Activated CD4-positive, alpha-beta T cell treated with anti-CD3 and anti-CD28 coated beads, Interleukin-2, amount 50 U/mL, for 1 hour (primary cell): ENCODE measurements around the gene UPB1.
"Not testable (repeated sequence)": the region's sequence is repeated elsewhere in the genome, so short reads cannot be mapped to it uniquely, and the experiment has no call there.

ENCODE experiments used
- DNase-seq: peaks from one replicate; pipeline ENCODE4 v3.0.0-alpha.2; 2020

The UPB1 gene

DNA sequence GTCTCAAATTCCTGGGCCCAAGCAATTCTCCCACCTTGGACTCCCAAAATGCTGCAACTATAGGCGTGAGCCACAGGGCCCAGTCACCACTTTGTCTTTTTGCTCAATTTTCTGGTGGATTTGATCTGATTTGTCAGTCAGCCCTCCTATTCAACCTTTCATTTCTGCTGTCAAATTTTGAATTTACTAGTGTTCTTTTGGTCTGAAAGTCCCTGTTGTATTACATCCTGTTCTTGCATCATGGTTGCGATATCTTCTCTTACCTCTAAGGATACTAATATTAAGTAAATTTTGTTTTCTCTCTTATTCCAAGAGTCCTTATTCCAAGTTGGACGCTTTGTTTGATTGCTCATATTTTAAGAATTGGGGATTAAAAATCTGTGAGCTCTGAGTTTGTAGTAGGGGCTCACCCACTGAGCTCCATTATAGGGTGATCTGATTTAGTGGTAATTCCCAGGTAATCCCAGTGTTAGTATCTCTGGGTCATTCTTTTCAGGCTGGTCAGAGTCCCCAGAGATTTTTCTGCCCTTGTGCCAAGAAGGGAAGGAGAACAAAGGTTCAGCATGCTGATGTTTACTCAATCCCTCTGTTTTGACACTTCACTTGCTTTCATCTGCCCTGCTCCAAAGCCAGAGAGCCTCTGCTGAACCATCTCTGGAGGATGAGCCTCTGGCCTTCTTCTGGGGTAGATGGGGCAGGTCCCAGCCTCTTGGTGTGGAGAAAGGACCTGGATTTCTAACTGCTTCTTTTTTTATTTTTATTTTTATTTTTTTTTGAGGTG, 10.0 kb downstream of the UPB1 start:
- no peak for DNase-seq

DNA sequence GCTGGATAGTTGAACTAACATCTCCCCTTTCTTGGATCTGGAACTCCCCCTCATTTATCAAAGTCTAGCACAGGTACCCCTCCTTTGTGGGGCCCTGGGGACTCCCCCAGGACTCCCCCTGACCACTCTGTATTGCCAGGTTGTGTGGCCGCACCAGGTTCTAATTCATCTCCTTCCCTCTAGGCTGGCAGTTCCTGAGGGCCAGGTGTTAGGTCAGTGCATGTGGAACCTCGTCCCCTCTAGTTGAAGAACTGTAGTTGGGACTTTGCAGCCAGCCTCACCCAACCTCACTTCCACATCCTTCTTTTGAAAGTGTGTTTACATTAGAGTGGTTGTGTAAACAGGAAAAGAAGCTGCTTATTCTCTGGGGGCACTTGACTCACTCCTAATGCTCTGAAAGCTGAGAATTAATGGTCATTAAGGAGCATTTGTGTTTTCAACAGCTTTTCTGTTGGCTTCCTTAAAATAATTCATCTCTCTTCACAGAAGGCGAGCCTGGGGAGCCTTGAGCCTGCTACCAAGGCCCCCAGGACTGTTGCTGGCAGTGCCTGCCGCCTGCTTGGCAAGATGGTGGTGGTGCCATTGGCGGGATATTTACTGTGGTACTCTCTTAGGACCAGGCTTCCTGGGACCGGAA, 11.8 kb downstream of the UPB1 start:
- no peak for DNase-seq

DNA sequence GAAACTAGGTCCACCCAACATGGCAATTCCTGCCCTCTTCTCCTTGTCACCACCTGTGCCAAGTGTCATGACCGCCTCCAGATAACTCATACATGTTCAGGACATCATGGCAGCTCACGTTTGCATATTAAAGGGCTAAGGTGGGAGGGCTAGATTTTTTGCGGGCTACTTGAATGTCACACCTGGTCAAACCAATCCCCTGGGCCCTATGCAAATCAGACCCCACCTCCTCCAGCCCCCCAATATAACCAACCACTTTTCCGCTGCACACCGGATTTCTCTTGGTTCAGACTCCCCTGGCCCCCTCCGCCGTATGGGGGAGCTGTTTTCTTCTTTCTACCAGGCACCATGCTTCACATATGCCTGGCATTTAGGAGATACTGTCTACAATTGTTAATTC, 12.6 kb downstream of the UPB1 start:
- no peak for DNase-seq

DNA sequence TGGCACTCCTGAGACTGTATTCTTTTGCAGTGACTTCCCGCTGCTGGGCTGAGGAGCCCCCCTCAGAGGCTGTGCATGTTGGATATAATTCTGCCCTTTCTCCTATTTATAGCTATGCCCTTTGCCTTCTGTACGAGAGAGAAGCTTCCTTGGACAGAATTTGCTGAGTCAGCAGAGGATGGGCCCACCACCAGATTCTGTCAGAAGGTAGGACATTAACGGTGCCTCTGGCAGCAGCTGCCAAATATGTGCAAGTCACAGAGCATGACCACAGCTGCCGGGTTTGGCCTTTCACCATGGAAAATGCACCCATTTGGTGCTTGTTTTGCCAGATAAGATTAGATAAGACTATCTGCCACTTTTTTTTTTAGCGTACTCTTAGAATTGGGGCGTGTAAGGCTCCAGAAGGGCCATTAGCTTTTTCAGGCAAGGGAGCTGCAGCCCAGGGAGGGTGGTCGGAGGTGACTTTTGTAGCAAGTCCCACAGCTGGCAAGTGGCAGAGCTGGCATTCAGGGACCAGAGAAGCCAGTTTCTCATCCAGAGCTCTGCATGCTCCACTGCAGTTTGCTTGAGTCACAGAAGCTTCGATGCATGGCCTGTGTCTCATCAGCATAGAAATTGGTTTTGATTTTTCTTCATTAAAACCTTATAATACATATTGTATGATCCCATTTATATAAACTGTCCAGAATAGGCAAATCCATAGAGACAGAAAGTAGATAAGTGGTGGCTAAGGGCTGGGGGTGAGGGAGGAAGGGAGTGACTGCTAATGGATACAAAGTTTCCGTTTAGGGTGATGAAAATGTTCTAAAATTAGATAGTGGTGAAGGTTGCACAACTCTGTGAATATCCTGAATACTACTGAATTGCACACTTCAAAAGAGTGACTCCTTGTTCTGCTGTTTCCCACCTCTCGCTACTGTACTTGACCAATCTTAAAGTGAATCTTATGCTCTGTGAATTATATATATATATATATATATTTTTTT, 15.8 kb downstream of the UPB1 start:
- no peak for DNase-seq

DNA sequence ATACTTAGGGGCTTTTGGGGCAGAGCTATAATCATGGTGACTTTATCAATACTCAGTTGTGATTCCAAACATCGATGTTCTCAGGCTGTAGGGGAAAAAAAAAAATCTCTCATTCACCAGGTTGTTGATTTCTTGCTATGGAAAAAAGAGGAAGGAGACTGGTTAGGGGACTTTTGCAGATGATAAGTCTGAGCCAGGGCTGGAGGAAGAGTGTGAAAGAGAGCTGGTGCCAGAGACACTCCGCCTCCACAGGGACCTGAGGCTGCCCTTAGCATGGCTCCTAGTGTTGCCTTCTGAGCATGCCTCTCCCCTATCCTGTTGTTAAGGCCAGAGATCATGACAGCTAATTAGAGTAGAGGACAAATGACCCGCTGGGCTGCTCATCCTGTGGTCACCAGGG, 16.9 kb downstream of the UPB1 start:
- DNase-seq = no peak

DNA sequence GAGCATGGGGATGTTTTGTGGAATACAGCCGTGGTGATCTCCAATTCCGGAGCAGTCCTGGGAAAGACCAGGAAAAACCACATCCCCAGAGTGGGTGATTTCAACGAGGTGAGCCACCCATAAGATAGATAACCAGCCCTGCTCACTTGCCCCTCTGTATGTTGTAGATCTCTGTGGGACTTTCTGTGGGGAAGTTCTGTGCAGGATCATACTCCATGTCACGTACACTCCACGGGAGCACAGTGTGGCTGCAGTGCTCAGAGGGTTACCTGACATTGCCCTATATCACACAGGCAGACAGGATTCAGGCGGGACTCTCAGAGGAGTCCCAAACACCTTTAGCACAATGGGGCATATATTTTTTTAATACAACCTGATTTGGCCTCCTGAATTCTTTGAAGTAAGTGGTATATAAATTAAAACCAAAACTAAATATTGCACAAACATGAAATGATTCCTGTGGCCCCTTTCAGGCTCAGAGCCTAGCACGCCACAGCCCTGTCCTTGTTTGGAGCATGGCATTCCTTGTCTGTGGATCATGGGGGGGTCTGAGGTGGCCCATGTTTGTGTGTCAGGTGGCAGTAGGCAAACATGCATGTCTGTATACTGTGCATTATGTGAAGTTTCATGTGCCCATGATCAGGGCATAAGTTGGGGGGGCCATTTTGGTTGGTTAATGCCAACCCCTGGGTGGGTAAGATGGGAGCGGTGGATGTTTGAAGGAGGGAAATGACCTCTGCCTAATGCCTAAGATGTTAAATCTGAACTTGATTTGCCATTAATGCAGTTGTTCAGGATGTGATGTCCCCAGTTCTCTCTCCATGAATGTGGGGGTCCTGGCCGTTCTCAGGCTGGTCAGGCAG, 18.5 kb downstream of the UPB1 start:
- DNase-seq = no peak

DNA sequence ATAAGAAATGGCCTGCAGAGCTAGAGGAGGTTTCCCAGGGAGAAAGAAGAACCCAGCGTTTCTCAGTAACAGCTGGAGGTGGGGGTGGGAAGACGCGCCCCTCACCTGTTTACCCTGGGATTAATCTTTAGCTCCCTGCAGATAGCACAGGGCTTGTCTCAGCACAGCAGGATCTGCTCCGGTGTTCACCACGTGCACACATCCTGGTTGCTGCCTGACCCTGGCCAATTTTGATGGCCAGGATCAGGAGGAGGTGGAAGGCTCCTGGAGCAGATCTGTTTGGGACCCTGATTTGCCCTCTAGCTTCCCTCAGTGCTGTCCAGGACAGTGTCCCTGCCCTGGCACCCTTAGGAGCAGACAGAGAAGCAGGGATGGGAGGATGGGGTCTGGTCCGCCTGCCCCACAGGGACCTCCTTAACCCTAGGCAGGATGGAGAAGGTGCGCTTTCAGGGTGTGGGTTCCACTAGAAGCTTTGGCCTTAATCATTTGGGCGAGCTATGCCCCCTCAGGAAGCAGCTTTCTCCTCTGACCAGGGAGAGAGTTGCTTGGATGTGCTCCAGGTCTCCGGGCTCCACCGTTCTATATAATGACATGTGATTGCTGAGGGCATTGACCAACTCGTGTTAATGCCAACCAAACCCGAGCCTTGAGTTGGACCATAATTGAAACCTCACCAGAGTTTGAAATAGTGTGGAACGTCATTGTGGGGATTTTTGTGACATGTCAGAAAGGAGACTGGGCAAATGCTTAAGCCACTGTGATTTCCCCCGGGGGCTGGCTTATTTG, 19.3 kb downstream of the UPB1 start:
- no peak for DNase-seq

DNA sequence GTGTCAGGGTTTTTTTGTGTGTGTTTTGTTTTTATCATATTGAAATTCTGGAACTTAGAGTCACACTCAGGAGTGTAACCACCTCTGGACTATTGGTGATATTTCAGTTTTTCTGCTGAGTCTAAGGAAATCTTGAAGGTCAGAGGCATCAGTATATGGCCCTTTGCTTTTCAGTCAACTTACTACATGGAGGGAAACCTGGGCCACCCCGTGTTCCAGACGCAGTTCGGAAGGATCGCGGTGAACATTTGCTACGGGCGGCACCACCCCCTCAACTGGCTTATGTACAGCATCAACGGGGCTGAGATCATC, 19.9 kb downstream of the UPB1 start:
- no peak for DNase-seq

DNA sequence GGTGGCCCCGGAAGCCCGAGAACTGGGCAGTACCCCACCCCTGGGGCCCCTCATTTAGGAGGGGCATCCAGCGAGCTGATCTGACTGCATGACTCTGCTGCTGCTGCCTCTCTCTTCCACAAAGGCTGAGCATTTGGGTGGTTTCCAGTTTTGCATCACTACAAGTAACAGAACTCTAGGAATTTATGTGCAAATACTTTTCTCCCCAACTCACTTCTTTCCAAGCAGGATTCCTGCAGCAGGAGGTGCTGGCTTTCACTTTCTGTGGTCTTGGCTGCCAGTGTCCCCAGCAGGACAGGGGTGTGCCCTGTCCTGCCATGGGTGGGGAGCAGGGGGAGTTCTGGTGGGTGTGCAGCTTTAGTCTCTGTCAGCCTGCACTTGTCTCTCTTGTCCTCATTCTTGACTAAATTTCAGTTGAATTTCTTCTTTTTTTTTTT, 21.2 kb downstream of the UPB1 start:
- no peak for DNase-seq

DNA sequence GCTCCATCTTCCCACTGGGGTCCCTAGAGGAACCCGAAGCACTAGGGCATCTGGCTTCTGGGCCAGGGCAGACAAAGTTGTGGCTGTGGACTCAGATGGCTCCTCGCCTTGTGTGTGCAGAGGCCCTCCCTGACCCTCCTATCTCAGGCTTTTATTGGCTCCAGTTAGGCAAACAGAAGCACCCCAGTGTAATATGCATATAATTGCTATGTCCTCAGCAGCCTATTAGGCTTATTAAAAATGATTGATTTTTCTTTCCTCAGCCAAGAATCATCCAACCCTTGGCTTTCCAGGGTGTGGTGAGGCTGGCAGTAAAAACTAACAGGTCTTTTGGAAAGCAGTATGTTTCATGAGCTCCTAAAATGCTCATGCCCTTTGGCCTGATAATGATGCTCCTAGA, 22.3 kb downstream of the UPB1 start:
- DNase-seq = no peak

DNA sequence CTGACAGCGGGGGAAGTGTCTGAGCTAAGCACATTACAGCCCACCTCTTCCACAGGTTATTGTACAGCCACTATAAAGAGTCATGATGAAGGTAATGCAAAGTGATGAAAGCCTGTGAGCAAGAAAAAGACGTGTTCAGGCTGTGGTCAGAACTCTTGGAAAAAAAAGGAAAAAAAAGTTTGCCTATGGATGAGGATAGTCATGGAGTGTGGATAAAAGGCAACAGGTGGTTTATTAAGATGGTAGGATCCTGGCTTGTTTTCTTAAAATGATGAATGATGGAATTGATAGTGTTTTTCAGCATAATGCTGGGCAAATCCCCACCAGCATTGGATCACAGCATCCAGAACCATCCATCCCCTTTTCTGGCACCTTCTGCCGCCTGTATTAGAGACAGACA, 23.1 kb downstream of the UPB1 start:
- DNase-seq = no peak

DNA sequence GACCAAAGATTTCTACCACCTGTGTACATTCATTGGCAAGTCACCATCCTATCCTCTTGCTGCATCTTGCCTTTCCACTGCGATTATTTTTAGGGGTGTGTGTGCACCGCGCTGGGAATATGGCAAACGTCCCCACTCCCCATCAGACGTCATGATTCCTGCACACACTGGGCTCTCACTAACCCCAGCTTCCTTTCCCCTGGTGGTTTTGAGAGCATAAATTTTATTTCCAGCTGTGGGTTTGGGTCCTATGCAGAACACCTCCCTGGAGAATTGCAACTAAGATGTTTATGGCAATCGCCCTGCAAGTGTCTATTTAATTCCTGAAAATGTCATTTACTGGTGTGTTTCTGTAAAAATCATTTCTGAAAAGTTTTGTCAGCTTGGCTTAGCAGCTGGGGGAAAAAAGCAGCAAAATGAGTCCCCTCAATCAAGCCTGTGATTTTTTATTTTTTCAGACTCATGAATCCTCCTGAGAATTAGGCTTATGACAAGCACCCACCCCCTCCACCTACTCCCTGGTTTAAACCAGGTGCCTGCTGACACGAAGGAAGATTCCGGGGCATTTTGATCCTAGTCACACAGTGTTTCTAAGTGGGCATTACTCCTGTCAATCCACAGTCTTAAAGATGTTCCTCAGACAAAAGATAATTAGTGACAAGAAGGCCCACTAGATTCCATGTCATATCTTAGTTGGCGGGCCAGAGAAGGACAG, 23.8 kb downstream of the UPB1 start:
- DNase-seq = no peak

DNA sequence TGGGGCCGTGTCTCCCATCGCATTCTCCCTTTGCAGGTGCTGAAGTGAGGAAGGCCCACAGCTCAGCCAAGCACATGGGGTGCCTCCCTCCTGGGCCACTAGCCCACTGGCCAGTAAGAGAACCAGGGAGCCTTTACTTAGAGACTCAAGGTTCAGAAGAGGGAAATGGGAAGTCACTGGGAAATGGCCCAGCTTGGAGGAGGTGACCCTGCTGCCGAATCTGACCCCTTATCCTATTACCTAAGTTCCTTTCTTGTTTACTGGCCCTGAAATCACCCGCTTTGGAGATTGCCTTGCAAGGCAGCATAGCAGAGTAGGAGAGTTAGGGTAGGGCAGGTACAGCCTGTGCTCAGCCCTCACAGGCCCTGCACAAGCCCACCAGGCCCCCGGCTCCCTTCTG, 24.4 kb downstream of the UPB1 start:
- DNase-seq = no peak

DNA sequence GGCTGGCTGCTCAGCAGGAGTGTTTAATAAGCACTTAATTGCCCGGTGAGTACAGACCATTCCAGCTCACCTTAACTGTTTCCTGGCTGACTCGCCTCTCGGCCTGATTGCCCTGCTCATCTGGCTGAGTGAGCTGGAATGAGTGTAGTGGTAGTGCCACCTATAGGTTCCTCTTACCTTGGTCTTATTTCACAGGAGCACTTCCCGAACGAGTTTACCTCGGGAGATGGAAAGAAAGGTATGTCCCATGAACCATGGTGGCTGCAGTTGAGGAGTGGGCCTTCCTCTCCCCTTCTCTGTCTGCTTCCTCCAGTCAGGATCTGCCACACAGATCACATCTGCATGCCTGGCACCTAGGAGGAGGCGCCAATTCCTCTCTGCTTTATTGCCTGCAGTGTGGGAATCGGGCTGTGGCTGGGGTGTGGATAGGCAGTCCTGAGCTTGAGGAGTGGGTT, 26.7 kb downstream of the UPB1 start:
- peak; percentile 8 for DNase-seq

DNA sequence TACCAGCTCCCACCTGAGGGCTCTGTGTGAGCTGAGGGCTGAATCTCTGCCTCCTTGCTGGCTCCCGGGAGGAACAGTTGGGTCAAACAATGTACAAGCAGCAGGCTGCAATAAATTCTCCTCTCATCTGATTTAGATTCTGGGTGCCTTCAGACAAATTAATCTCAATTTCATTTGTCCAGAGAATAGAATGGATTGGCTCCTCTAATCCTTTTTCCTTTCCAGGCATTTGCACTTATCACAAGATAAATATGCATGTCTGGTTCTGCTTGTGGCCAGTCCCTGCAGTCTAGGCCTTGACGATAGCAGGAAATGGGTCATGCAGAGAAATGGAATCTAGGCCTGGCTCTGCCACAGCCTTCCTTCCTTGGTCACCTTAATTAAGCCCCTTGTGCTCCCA, 28.7 kb downstream of the UPB1 start:
- DNase-seq = no peak

DNA sequence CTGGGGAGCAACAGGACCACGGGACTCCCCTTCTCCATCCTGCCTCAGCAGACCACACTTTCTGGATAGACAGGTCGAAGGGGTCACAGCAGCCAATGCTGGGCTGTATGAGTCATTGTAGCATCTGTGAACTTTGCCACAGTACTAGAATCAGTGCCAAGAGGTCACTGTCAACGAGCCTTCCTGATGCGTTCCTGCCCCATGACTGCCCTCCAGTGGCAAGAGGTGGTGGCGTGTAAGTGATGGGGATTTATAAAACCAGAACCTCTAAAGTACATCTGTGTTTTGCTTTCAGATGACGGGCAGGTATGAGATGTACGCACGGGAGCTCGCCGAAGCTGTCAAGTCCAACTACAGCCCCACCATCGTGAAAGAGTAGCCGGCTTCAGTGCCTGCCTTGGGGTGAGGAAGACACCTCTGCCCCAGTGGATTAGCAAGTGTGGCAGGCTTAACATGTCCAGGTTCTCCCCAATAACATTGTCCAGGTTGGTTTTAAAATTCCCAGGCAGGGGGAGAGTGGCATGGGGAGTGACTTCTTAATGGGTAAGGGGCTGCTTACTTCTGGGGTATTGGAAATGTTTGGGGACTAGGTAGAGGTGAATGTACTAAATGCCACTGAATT, 30.4 kb downstream of the UPB1 start:
- DNase-seq = peak; percentile 76

DNA sequence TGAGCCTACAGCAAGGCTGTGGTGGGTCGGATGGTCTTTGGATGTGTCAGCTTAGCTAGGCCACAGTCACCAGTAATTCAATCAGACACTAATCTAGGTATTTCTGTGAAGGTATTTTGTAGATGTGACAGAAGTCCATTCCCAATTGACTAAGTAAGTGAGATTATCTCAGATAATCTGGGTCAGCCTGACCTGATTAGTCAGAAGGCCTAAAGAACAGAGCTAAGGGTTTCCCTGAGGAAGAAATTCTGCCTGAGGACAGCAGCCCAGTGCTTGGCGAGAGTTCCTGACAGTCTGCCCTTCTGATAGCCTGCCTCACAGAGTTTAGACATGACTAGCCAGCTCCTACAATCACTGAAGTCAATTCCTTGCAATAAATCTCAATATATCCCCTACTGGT, 31.1 kb downstream of the UPB1 start:
- DNase-seq = no peak

DNA sequence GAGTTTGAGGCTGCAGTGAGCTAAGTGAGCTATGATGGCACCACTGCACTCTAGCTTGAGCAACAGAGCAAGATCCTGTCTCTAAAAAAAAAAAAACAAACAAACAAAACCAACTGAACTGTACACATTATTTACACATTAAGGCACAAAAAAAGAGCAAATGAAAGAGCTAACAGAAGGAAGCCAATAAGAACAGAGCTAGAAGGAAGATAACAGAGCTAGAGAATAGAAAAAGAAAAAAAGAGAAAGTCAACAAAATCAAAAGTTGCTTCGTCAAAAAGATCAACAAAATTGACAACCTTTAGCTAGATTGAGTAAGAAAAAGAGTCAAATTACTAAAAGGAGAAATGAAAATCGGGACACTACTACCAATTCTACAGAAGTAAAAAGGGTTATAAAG, 34.8 kb downstream of the UPB1 start:
- DNase-seq = no peak

DNA sequence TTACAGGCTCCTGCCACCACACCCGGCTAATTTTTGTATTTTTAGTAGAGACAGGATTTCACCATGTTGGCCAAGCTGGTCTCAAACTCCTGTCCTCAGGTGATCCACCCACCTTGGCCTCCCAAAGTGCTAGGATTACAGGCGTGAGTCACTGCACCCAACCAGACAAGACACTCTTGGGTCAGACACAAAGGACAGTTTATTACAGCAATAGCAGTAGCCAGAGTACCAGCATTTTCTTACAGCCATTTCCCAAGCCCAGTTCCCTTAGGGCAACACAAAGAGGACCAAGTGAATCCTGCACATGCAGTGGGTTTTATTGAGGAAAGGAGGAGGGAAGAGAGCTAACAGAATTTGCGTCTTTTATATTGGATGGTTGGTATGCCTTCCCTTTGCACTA, 35.8 kb downstream of the UPB1 start:
- not testable (repeated sequence) for DNase-seq

DNA sequence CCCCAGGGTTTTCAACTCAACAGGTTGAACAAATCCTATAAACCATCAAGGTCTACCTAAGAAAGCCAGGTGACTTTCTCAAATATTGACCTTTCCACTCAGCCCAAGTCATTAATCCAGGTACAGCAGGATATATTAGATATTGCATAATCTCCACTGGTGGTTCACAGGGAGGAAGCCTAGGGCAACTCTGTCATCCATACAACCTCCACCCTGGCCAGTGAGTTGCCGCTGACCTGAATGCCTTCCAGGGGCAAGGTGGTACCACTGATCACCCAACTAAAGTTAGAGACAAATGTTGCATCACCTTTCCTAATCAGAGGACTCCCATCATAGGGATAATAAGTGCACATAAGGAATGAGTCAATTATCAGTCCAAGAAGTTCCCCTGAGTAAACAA, 36.9 kb downstream of the UPB1 start:
- no peak for DNase-seq

DNA sequence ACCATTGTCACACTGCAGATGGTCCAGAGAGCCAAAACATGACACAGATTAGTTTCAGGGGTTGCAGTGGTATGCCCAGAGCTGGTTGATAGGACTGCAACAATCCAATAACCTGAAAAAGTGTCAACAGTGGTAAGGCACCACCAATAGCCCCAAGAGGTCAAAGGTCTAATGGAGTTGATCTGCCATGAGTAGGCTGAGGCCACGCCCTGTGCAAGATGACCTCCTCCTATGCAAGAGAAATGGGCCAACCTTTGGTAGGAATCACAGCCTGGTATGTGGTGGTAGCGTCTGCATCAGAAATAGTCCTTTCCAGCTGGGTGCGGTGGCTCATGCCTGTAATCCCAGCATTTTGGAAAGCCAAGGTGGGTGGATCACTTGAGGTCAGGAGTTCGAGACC, 40.2 kb downstream of the UPB1 start:
- DNase-seq = no peak
